Daoy (cell line): Measurements from ENCODE around the gene AKTIP. TPM values are rescaled to one million over a fixed set of nuclear protein-coding genes. Genes with fewer than 3 reads are reported as not detected.

Experiments used
- DNase-seq: peaks from one replicate; pipeline ENCODE4 v3.0.0-alpha.2; 2015; ENCODE audit warnings: low read depth
- total RNA-seq: library from RNA; depleted of rRNA; stranded (reverse); fragments of >200 nt; shearing (Covaris generic); gene quantifications from 2 replicates; pipeline ENCODE4 v1.2.3, GENCODE V29; 2014; rRNA removed

AKTIP gene
- total RNA-seq, 1 experiment from 2014 or later: 14.1 TPM

DNA sequence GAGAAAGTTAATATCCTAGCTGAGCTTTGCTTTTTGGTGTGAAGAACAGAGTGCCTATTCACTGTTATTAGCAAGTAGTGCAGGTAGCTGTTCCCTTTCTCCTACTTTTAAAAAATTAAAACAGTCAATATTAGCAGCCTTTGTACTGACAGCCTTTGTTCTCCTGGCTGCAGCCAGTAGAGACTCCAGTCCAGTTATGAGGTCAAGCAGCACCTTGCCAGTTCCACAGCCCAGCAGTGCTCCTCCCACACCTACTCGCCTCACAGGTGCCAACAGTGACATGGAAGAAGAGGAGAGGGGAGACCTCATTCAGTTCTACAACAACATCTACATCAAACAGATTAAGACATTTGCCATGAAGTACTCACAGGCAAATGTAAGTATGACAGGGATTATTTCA is 22.6 kb downstream of the AKTIP start:
- no peak for DNase-seq

DNA sequence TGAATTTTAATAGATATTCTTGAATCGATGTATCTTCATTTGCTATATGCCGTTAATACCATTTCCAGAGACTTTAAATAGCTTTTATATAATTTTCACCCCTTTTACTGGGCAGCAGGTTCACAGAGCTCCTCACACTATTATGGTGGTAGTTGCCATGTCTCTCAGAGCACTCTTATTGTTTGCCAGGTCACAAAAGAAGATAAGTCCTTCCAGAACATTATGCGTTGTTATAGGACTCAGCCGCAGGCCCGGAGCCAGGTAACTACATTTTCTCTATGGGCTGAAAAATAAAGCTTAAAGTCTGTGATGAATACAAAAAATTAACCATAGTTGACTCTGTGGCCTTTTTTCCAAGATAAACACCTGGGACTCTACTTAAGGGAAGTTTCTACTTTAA is 24.0 kb downstream of the AKTIP start:
- no peak for DNase-seq

GRCh38 chr16:53476867-53477266 is 26.1 kb downstream of the AKTIP start:
- DNase-seq: no peak

- peak; percentile 69 for DNase-seq
These were observed 37.3 kb downstream of the AKTIP start for GRCh38 chr16:53465606-53466280.

DNA sequence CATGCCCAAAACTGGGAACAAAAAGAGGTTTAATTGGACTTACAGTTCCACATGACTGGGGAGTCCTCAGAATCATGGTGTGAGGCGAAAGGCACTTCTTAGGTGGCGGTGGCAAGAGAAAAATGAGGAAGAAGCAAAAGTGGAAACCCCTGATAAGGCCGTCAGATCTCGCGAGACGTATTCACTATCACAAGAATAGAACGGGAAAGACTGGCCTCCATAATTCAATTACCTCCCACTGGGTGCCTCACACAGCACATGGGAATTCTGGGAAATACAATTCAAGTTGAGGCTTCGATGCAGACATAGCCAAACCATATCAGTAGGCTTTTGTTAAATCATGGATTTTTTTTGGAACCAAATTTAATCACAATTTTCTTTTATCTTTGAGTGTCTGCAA is 44.4 kb downstream of the AKTIP start:
- DNase-seq: no peak

GRCh38 chr16:53457670-53458069 is 45.3 kb downstream of the AKTIP start:
- no peak for DNase-seq

- no peak for DNase-seq
These were observed 46.4 kb downstream of the AKTIP start for GRCh38 chr16:53456625-53457024.

GRCh38 chr16:53453928-53454327 is 49.1 kb downstream of the AKTIP start:
- no peak for DNase-seq

DNA sequence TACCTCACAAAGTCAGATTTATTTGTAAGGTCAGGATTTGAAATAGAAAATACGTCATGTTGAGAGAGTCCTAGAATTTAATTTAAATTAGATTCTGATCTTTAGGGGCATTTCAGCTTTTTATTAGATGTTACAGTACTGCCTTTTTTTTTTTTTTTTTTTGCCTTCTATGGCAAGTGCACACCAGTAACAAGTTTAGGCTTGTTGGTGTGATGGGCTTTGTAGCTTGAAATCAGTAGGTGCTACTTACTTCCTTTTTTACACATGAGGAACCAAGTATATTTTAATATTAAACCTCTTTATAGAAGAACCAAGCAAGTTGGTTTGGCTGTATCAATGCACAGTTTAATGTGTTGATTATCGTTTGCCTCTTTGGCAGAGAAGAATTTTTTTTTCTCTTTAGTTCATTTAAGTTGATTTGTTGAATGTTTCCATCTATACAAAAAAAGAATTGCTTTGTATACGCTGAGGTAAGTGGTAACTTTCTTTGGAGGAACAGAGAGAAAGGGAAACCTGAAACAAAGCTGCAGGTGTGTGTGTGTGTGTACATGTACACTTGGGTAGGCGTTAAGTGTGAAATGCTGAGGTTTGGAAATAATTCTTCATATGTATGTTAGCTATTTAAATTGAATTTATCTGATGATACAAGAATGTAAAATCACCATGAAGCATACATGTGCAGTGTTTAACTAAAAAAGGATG is 53.0 kb downstream of the AKTIP start:
- DNase-seq: no peak

GRCh38 chr16:53446090-53446489 is 56.9 kb downstream of the AKTIP start:
- no peak for DNase-seq

DNA sequence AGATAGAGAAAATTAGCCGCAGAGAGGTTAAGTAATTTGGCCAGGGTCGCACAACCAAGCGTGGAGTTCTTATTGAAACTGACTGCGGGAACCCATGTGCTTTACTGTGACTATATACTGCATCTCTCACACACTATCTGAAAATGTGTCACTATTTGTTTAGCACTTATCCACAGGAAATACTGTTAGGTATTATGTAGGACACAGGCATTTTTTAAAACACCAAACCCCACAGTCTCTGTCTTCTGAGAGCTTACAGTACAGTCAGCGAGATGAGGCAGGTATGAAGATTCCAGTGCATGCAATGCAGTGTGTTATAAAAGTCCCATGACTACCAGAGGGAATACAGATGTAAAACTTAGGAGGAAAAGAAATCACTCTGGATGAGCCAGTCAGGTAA is 57.5 kb downstream of the AKTIP start:
- DNase-seq: no peak

Other genes starting within 250 kb of the AKTIP start
- gene RBL2, start 68.7 kb downstream of the AKTIP start, total RNA-seq: 13.8 and 16.0 TPM in 2 replicates
- gene RPGRIP1L, start 200.7 kb upstream of the AKTIP start, total RNA-seq: 4.1 and 5.3 TPM in 2 replicates
- gene FTO, start 200.9 kb upstream of the AKTIP start, total RNA-seq: 37.5 and 38.8 TPM in 2 replicates